PC-3 (cell line): ENCODE data around the gene SUCO. TPM values are rescaled to one million over a fixed set of nuclear protein-coding genes. Genes with fewer than 3 reads are reported as not detected.

Experiments
- ATAC-seq: fragments of 200-7000 bp; cut with Tn5 transposase; 2 replicates; pipeline ENCODE4 v1.9.1; 2020; ENCODE audit warnings: mild to moderate bottlenecking, moderate library complexity
- BruUV-seq: library from RNA; stranded (reverse); fragments of 400-500 nt; replicated peaks from 2 replicates; lab custom pipeline; 2021; lab: Mats Ljungman, UMichigan
- CTCF ChIA-PET: fragments of 300-600 bp; sonication (Branson Sonifier 250); formaldehyde crosslinking; loops from one replicate; lab custom pipeline; 2022; ENCODE audit warnings: antibody characterized with exemption; lab: Charles Lee
- POLR2A ChIA-PET: fragments of 300-600 bp; sonication (Branson Sonifier 250); formaldehyde crosslinking; loops from one replicate; lab custom pipeline; 2022; ENCODE audit warnings: antibody characterized with exemption; ENCODE audit not compliant: unreplicated experiment; lab: Charles Lee
- DNase-seq: peaks from one replicate; pipeline ENCODE4 v3.0.0-alpha.2; 2015
- H2AFZ ChIP-seq: fragments of 300-600 bp; sonication (generic); 2 replicates; pipeline ENCODE4 v1.6.0; 2016; ENCODE audit warnings: antibody characterized with exemption, low read length
- H3F3A ChIP-seq: fragments of 300-600 bp; sonication (generic); one replicate; pipeline ENCODE4 v1.6.0; 2017; ENCODE audit warnings: antibody characterized with exemption, low read length, control low read depth, mild to moderate bottlenecking; ENCODE audit not compliant: unreplicated experiment
- H3K27ac ChIP-seq: fragments of 300-600 bp; sonication (generic); 2 replicates; pipeline ENCODE4 v1.5.1; 2016; ENCODE audit warnings: mild to moderate bottlenecking, low read length
- H3K27me3 ChIP-seq: fragments of 300-600 bp; sonication (generic); 2 replicates; pipeline ENCODE4 v1.6.1; 2016; ENCODE audit warnings: low read length, mixed read lengths
- H3K36me3 ChIP-seq: fragments of 300-600 bp; sonication (generic); 2 replicates; pipeline ENCODE4 v1.6.1; 2016; ENCODE audit warnings: low read depth, mixed run types, low read length, mixed read lengths
- H3K4me1 ChIP-seq: fragments of 300-600 bp; sonication (generic); 2 replicates; pipeline ENCODE4 v1.5.1; 2016; ENCODE audit warnings: low read length; ENCODE audit not compliant: insufficient read depth
- H3K4me2 ChIP-seq: fragments of 300-600 bp; sonication (generic); 2 replicates; pipeline ENCODE4 v1.6.0; 2016; ENCODE audit warnings: low read length
- H3K4me3 ChIP-seq: fragments of 300-600 bp; sonication (generic); 2 replicates; pipeline ENCODE4 v1.5.1; 2016; ENCODE audit warnings: mild to moderate bottlenecking, low read length, mixed read lengths
- H3K79me2 ChIP-seq: fragments of 300-600 bp; sonication (generic); 2 replicates; pipeline ENCODE4 v1.6.1; 2017; ENCODE audit warnings: low read length, mixed read lengths
- H3K9ac ChIP-seq: fragments of 300-600 bp; sonication (generic); 2 replicates; pipeline ENCODE4 v1.6.0; 2016; ENCODE audit warnings: mild to moderate bottlenecking, low read length
- H3K9me2 ChIP-seq: fragments of 300-600 bp; sonication (generic); replicated peaks from 2 replicates; pipeline ENCODE4 v1.6.1; 2016; ENCODE audit warnings: mixed run types, low read length, mixed read lengths
- H3K9me3 ChIP-seq: fragments of 300-600 bp; sonication (generic); 2 replicates; pipeline ENCODE4 v1.6.1; 2016; ENCODE audit warnings: low read length, mixed read lengths
- H4K20me1 ChIP-seq: fragments of 300-600 bp; sonication (generic); 2 replicates; pipeline ENCODE4 v1.6.1; 2016; ENCODE audit warnings: low read length, mixed read lengths
- EZH2 ChIP-seq: fragments of 300-600 bp; sonication (generic); IDR thresholded peaks from one replicate; pipeline ENCODE4 v1.6.1; 2017; ENCODE audit warnings: antibody characterized with exemption, mild to moderate bottlenecking, low read length; ENCODE audit not compliant: unreplicated experiment
- EZH2phosphoT487 ChIP-seq: fragments of 300-600 bp; sonication (generic); IDR thresholded peaks from 2 replicates; pipeline ENCODE4 v1.6.1; 2018; ENCODE audit warnings: mild to moderate bottlenecking, antibody characterized with exemption, low read length, borderline replicate concordance
- intact Hi-C: fragments of 100-400 bp; cut with micrococcal nuclease; formaldehyde crosslinking; loops from 2 replicates; pipeline ENCODE4 v1.9.0; 2023
- total RNA-seq: library from RNA; depleted of rRNA; stranded (reverse); fragments of >200 nt; gene quantifications from 2 replicates; pipeline ENCODE4 v1.2.3, GENCODE V29; 2014
- TF ChIP-seq, protein P1 (sequence below): fragments of 300-600 bp; sonication (generic); conservative IDR thresholded peaks from 2 replicates; pipeline ENCODE4 v1.5.1; 2017; ENCODE audit warnings: antibody characterized with exemption, low read depth, mild to moderate bottlenecking, low read length

Gene SUCO
- total RNA-seq, 1 experiment from 2014 or later, result 72.0 TPM

DNA sequence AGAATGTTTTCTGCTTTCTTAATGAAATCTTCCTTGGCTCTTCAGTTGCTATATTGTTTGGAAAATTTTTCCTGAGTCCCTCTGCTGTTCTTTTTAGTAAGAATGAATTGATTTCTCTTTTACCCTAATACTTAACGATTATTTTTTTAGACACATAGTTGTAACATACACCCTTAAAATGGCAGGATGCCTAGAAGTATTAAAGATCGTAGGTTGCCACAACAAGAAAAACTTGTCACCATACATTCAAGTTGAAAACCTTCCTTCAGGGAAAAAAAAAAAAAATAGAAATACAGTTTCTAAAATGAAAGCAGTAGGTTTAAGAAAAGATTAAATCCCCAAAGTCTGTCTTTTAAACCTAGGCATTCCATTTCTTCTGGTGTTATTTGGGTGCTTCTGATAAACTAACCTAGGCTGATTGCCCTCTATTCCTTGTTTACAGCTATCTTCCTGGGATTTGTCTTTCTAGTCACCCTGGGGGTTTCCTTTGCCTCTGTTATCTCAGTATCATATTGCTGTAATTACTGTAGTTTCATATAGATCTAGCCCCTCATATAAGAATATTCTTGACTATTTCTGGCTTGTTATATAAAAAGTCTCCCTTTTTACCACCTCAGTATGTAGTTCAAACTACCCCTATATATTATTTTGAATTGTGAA is 16.8 kb downstream of the SUCO start:
- peak; percentile 25; the same call in 1 of the 2 replicates for ATAC-seq
- Histone ChIP-seq H3K4me2 (peak overlapping the region; percentile 63), H3K4me1 (peaks cover 27% of the 10 kb centered on the region), H3K27me3 (no peaks in the 10 kb centered on the region), H3K9ac (no peak overlapping the region), H3K4me3 (peak overlapping the region; percentile 21), H3K79me2 (peaks cover 89% of the 10 kb centered on the region), H3F3A (no peaks in the 10 kb centered on the region), H3K9me3 (no peaks in the 10 kb centered on the region), H3K27ac (no peak overlapping the region), H2AFZ (no peak overlapping the region), H3K9me2 (no peaks in the 10 kb centered on the region), H4K20me1 (peaks cover 47% of the 10 kb centered on the region), H3K36me3 (peaks cover 17% of the 10 kb centered on the region; the same call in 1 of the 2 replicates)
- intact Hi-C loops, result loop anchor here (2.0 to 5.0 kb wide), 2 partner anchors 13 to 38 kb away; no protein-coding TSS in a partner anchor
- CTCF ChIA-PET, result no interaction called here
- peak; percentile 77 for DNase-seq
- no peak for TF ChIP-seq EZH2
- TF ChIP-seq, protein P1, sequence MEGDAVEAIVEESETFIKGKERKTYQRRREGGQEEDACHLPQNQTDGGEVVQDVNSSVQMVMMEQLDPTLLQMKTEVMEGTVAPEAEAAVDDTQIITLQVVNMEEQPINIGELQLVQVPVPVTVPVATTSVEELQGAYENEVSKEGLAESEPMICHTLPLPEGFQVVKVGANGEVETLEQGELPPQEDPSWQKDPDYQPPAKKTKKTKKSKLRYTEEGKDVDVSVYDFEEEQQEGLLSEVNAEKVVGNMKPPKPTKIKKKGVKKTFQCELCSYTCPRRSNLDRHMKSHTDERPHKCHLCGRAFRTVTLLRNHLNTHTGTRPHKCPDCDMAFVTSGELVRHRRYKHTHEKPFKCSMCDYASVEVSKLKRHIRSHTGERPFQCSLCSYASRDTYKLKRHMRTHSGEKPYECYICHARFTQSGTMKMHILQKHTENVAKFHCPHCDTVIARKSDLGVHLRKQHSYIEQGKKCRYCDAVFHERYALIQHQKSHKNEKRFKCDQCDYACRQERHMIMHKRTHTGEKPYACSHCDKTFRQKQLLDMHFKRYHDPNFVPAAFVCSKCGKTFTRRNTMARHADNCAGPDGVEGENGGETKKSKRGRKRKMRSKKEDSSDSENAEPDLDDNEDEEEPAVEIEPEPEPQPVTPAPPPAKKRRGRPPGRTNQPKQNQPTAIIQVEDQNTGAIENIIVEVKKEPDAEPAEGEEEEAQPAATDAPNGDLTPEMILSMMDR, result no peak
- no peak for TF ChIP-seq EZH2phosphoT487
- POLR2A ChIA-PET, result interaction anchor here (0.9 kb wide), 1 partner anchor 178 kb away, joined by 4 read pairs; no protein-coding TSS in a partner anchor
- BruUV-seq, result no TSS peak

DNA sequence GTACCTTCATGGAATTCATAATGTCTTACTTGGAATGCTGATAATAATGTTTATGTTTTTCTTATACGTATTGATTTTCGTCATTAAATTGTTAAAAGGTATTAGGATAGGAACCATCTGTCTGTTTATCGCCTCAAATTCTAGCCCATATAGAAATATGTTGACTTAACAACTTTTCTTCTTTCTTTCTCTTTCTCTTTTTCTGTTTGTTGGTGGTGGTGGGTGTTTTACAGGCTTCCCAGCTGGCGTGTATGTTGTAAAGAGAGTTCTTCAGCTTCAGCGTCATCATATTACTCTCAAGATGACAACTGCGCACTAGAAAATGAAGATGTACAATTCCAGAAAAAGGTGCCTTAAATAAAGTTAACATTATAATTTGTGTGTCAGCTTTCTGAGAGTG is 18.3 kb downstream of the SUCO start:
- peaks cover 36% of the 10 kb centered on the region for H4K20me1 ChIP-seq
- no peak overlapping the region for H3K27ac ChIP-seq
- CTCF ChIA-PET, result interaction anchor here (0.5 kb wide), 1 partner anchor 181 kb away, joined by 8 read pairs; no protein-coding TSS in a partner anchor
- no peaks in the 10 kb centered on the region for H3F3A ChIP-seq
- H3K36me3 ChIP-seq, result peaks cover 27% of the 10 kb centered on the region; the same call in 1 of the 2 replicates
- H3K4me1 ChIP-seq, result peaks cover 27% of the 10 kb centered on the region
- H3K9me2 ChIP-seq, result no peaks in the 10 kb centered on the region
- H2AFZ ChIP-seq, result no peak overlapping the region
- no peak overlapping the region for H3K9ac ChIP-seq
- H3K4me2 ChIP-seq, result no peak overlapping the region
- peaks cover 73% of the 10 kb centered on the region for H3K79me2 ChIP-seq
- no peaks in the 10 kb centered on the region for H3K9me3 ChIP-seq
- TF ChIP-seq EZH2 (no peak), EZH2phosphoT487 (no peak)
- ATAC-seq, result no peak
- intact Hi-C loops, result loop anchor here (2.0 kb wide), 1 partner anchor 14 kb away; no protein-coding TSS in a partner anchor
- H3K4me3 ChIP-seq, result no peak overlapping the region
- H3K27me3 ChIP-seq, result no peaks in the 10 kb centered on the region
- DNase-seq, result no peak
- POLR2A ChIA-PET, result no interaction called here
- BruUV-seq, result no TSS peak

DNA sequence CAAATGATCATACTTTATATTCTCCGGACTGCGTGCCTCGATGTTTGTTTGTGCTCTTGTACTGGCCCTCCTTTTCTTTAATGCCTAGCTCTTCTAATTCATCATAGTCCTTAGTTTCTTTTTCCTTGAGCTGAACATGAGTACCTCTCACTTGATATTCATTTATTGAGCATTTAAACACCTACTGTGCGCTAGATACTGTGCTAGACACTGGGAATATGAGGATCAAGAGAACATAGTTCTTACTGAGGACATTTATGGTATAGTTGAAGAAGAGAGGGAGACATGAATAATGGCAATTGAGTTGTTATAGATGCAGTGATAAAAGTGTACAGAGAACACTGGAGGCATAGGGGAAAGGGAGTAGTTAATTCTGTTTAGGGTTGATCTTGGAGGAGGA is 22.0 kb downstream of the SUCO start:
- intact Hi-C loops, result no loop called here
- Histone ChIP-seq H3K4me3 (no peak overlapping the region), H3K4me2 (no peak overlapping the region), H3K4me1 (peaks cover 9% of the 10 kb centered on the region), H3K36me3 (peaks cover 59% of the 10 kb centered on the region), H3K9ac (no peak overlapping the region), H3F3A (no peaks in the 10 kb centered on the region), H2AFZ (no peak overlapping the region), H3K9me2 (no peaks in the 10 kb centered on the region), H3K79me2 (peaks cover 37% of the 10 kb centered on the region), H4K20me1 (peaks cover 14% of the 10 kb centered on the region), H3K9me3 (no peaks in the 10 kb centered on the region), H3K27ac (no peak overlapping the region), H3K27me3 (no peaks in the 10 kb centered on the region)
- BruUV-seq, result no TSS peak
- DNase-seq (no peak), ATAC-seq (no peak)
- CTCF ChIA-PET, result no interaction called here
- no peak for TF ChIP-seq EZH2
- TF ChIP-seq, protein P1, result no peak
- no peak for TF ChIP-seq EZH2phosphoT487
- POLR2A ChIA-PET, result no interaction called here
